H9 (cell line): ENCODE results near the gene WDR70. TPM values are rescaled to one million over a fixed set of nuclear protein-coding genes. Genes with fewer than 3 reads are reported as not detected.

Experiments used
- DNase-seq: peaks from one replicate; pipeline ENCODE4 v3.0.0-alpha.2; 2017
- H2AFZ ChIP-seq: one replicate; pipeline ENCODE4 v1.6.1; 2013; ENCODE audit warnings: mild to moderate bottlenecking, low read length, control low read depth, moderate library complexity
- H2AK5ac ChIP-seq: 2 replicates; pipeline ENCODE4 v1.6.1; 2013; ENCODE audit warnings: low read length, control low read depth, mixed read lengths; ENCODE audit not compliant: insufficient read length
- H2BK120ac ChIP-seq: one replicate; pipeline ENCODE4 v1.6.1; 2013; ENCODE audit warnings: low read depth, mild to moderate bottlenecking, low read length, control low read depth, inconsistent platforms; ENCODE audit not compliant: poor library complexity, severe bottlenecking
- H2BK12ac ChIP-seq: 2 replicates; pipeline ENCODE4 v1.6.1; 2013; ENCODE audit warnings: low read length, control low read depth, mixed read lengths, low read depth; ENCODE audit not compliant: insufficient read length
- H2BK15ac ChIP-seq: 2 replicates; pipeline ENCODE4 v1.6.1; 2013; ENCODE audit warnings: low read depth, low read length, control low read depth
- H2BK20ac ChIP-seq: one replicate; pipeline ENCODE4 v1.6.1; 2013; ENCODE audit warnings: low read depth, mild to moderate bottlenecking, low read length, control low read depth, inconsistent platforms; ENCODE audit not compliant: poor library complexity, severe bottlenecking
- H2BK5ac ChIP-seq: 2 replicates; pipeline ENCODE4 v1.6.1; 2013; ENCODE audit warnings: low read length, control low read depth, mixed read lengths; ENCODE audit not compliant: insufficient read length
- H3K14ac ChIP-seq: 2 replicates; pipeline ENCODE4 v1.6.1; 2013; ENCODE audit warnings: low read length, control low read depth; ENCODE audit not compliant: insufficient read depth
- H3K18ac ChIP-seq: 2 replicates; pipeline ENCODE4 v1.6.1; 2013; ENCODE audit warnings: low read depth, mild to moderate bottlenecking, mixed read lengths, low read length, control low read depth; ENCODE audit not compliant: insufficient read length
- H3K23ac ChIP-seq: 2 replicates; pipeline ENCODE4 v1.6.1; 2013; ENCODE audit warnings: low read length, control low read depth, mixed read lengths, low read depth; ENCODE audit not compliant: insufficient read length
- H3K23me2 ChIP-seq: 2 replicates; pipeline ENCODE4 v1.6.1; 2013; ENCODE audit warnings: low read depth, mild to moderate bottlenecking, mixed read lengths, low read length, control low read depth; ENCODE audit not compliant: insufficient read length, poor library complexity, severe bottlenecking
- H3K27ac ChIP-seq: 2 replicates; pipeline ENCODE4 v1.5.1; 2013; ENCODE audit warnings: low read length, control low read depth, mixed read lengths, low read depth; ENCODE audit not compliant: insufficient read length
- H3K27me3 ChIP-seq: 2 replicates; pipeline ENCODE4 v1.6.1; 2013; ENCODE audit warnings: low read length, control low read depth, inconsistent platforms; ENCODE audit not compliant: insufficient read depth
- H3K4ac ChIP-seq: 2 replicates; pipeline ENCODE4 v1.6.1; 2013; ENCODE audit warnings: low read depth, mild to moderate bottlenecking, control low read depth, inconsistent platforms, low read length, moderate library complexity
- H3K4me1 ChIP-seq: 2 replicates; pipeline ENCODE4 v1.6.1; 2013; ENCODE audit warnings: low read length, control low read depth, inconsistent platforms; ENCODE audit not compliant: insufficient read depth
- H3K4me2 ChIP-seq: 2 replicates; pipeline ENCODE4 v1.6.1; 2013; ENCODE audit warnings: low read length, control low read depth, mixed read lengths; ENCODE audit not compliant: insufficient read length, insufficient read depth
- H3K56ac ChIP-seq: 2 replicates; pipeline ENCODE4 v1.6.1; 2013; ENCODE audit warnings: low read depth, mild to moderate bottlenecking, mixed read lengths, low read length, control low read depth; ENCODE audit not compliant: insufficient read length
- H3K79me1 ChIP-seq: 2 replicates; pipeline ENCODE4 v1.6.1; 2013; ENCODE audit warnings: low read depth, mild to moderate bottlenecking, moderate library complexity, low read length, control low read depth, inconsistent platforms; ENCODE audit not compliant: insufficient read depth, poor library complexity, severe bottlenecking
- H3K79me2 ChIP-seq: 2 replicates; pipeline ENCODE4 v1.6.1; 2013; ENCODE audit warnings: low read length, control low read depth, inconsistent platforms; ENCODE audit not compliant: insufficient read depth
- H3K9ac ChIP-seq: 2 replicates; pipeline ENCODE4 v1.6.1; 2013; ENCODE audit warnings: low read length, control low read depth, mixed read lengths; ENCODE audit not compliant: insufficient read length; ENCODE audit errors: extremely low read depth
- H3K9me3 ChIP-seq: one replicate; pipeline ENCODE4 v1.6.1; 2013; ENCODE audit warnings: low read depth, low read length, inconsistent platforms; ENCODE audit not compliant: control insufficient read depth
- H3T11ph ChIP-seq: one replicate; pipeline ENCODE4 v1.6.1; 2013; ENCODE audit warnings: mild to moderate bottlenecking, low read length, control low read depth, inconsistent platforms
- H4K20me1 ChIP-seq: one replicate; pipeline ENCODE4 v1.6.1; 2013; ENCODE audit not compliant: control insufficient read depth, insufficient read length, insufficient read depth
- H4K5ac ChIP-seq: 2 replicates; pipeline ENCODE4 v1.6.1; 2013; ENCODE audit warnings: low read depth, mild to moderate bottlenecking, mixed read lengths, low read length, control low read depth; ENCODE audit not compliant: insufficient read length
- H4K8ac ChIP-seq: replicated peaks from 2 replicates; pipeline ENCODE4 v1.6.1; 2013; ENCODE audit warnings: low read length, control low read depth, mixed read lengths, low read depth; ENCODE audit not compliant: insufficient read length
- H4K91ac ChIP-seq: 2 replicates; pipeline ENCODE4 v1.6.1; 2013; ENCODE audit warnings: low read depth, mild to moderate bottlenecking, moderate library complexity, mixed read lengths, low read length, control low read depth; ENCODE audit not compliant: insufficient read length
- H3K27ac Mint-ChIP-seq, 3 experiments: 2 replicates in 2 of 3; 3 replicates in 1 of 3; pipeline ENCODE4 v1.8.0; 2020 to 2021; ENCODE audit warnings: mixed read lengths in 3 of 3, mild to moderate bottlenecking in 1 of 3, moderate library complexity in 1 of 3
- H3K27me3 Mint-ChIP-seq: 2 replicates; pipeline ENCODE4 v1.8.0; 2021; ENCODE audit warnings: low read depth, mild to moderate bottlenecking, moderate library complexity, mixed read lengths
- H3K36me3 Mint-ChIP-seq, 3 experiments: 2 replicates in 2 of 3; 3 replicates in 1 of 3; pipeline ENCODE4 v1.8.0; 2020 to 2021; ENCODE audit warnings: low read depth in 3 of 3, mixed read lengths in 3 of 3; ENCODE audit not compliant: insufficient read depth in 1 of 3
- H3K4me1 Mint-ChIP-seq, 2 experiments: 2 replicates each; pipeline ENCODE4 v1.8.0; 2020; ENCODE audit warnings: mixed read lengths in 2 of 2
- H3K4me3 Mint-ChIP-seq, 2 experiments: 2 replicates in 1 of 2; 3 replicates in 1 of 2; pipeline ENCODE4 v1.8.0; 2020 to 2021; ENCODE audit warnings: mild to moderate bottlenecking in 2 of 2, mixed read lengths in 2 of 2, moderate library complexity in 1 of 2
- H3K9me3 Mint-ChIP-seq, 2 experiments: 2 replicates in 1 of 2; 3 replicates in 1 of 2; pipeline ENCODE4 v1.8.0; 2020; ENCODE audit warnings: mild to moderate bottlenecking in 2 of 2, mixed read lengths in 2 of 2, moderate library complexity in 1 of 2
- CTCF ChIP-seq: fragments of 200-600 bp; sonication (generic); conservative IDR thresholded peaks from 3 replicates; pipeline ENCODE4 v1.8.0; 2021; ENCODE audit warnings: antibody characterized with exemption, mild to moderate bottlenecking
- WGBS: extraction: QIAGEN DNeasy Blood & Tissue Kit; methylation state at CpG from one replicate; pipeline ENCODE4 v1.1.7; 2013; ENCODE audit warnings: missing lambda C conversion rate, low lambda C conversion rate, mixed read lengths; ENCODE audit not compliant: insufficient read length; ENCODE audit errors: extremely low coverage; 5-methylcytosine and 5-hydroxymethylcytosine counted together
- total RNA-seq: library from RNA; stranded (reverse); gene quantifications from 2 replicates; pipeline ENCODE4 v1.2.1, GENCODE V29; 2021

The WDR70 gene
- total RNA-seq, 1 experiment from 2014 or later, result 38.1 TPM

- peaks cover 5% of the 10 kb centered on the region for H3K4me1 ChIP-seq
- no peak for DNase-seq
- TF ChIP-seq CTCF, result no peak
- H3K79me1 ChIP-seq, result no peaks in the 10 kb centered on the region
- H3K4ac ChIP-seq, result no peak overlapping the region
- no peak overlapping the region for H2BK20ac ChIP-seq
- no peak overlapping the region for H4K5ac ChIP-seq
- peaks cover 11 to 12% of the 10 kb centered on the region in 2 experiments for H3K4me1 Mint-ChIP-seq
- H3K9ac ChIP-seq, result no peak overlapping the region
- no peaks in the 10 kb centered on the region for H3K79me2 ChIP-seq
- no peak overlapping the region for H3K23ac ChIP-seq
- H2BK12ac ChIP-seq, result no peak overlapping the region
- no peak overlapping the region for H3K4me2 ChIP-seq
- H3K9me3 ChIP-seq, result no peaks in the 10 kb centered on the region
- no peak overlapping the region for H4K91ac ChIP-seq
- H3K27me3 ChIP-seq, result no peaks in the 10 kb centered on the region
- no peak overlapping the region for H3K27ac ChIP-seq
- no peaks in the 10 kb centered on the region for H4K20me1 ChIP-seq
- peaks cover 0 to 7% (median 0%) of the 10 kb centered on the region in 3 experiments; a peak in 1 of 7 replicates for H3K36me3 Mint-ChIP-seq
- H2BK15ac ChIP-seq, result no peak overlapping the region
- H3K18ac ChIP-seq, result no peak overlapping the region
- no peaks in the 10 kb centered on the region for H3K23me2 ChIP-seq
- no peak overlapping the region for H2AK5ac ChIP-seq
- no peak overlapping the region for H2AFZ ChIP-seq
- no peak overlapping the region for H3T11ph ChIP-seq
- no peak overlapping the region for H4K8ac ChIP-seq
- H3K56ac ChIP-seq, result no peak overlapping the region
- H2BK120ac ChIP-seq, result no peak overlapping the region
- H3K4me3 Mint-ChIP-seq, result no peak overlapping the region
- H2BK5ac ChIP-seq, result no peak overlapping the region
- WGBS, result no CpG with 5 or more reads among the region's 6 CpGs
- no peak overlapping the region for H3K14ac ChIP-seq
- no peaks in the 10 kb centered on the region for H3K27me3 Mint-ChIP-seq
- no peaks in the 10 kb centered on the region for H3K9me3 Mint-ChIP-seq
- H3K27ac Mint-ChIP-seq, result no peak overlapping the region
These were observed 343.4 kb downstream of the WDR70 start for GRCh38 chr5:37722236-37723161.
